Body of pancreas (tissue), 4 donors: Measurements from ENCODE around the gene ARMH2. TPM values are rescaled to one million over a fixed set of nuclear protein-coding genes. Genes with fewer than 3 reads are reported as not detected.
"Not testable (repeated sequence)": the region's sequence is repeated elsewhere in the genome, so short reads cannot be mapped to it uniquely, and the experiment has no call there.

Source experiments
- ATAC-seq: fragments of 150-250 bp; one replicate; pipeline ENCODE4 v1.9.1; 2016
- DNase-seq, 4 donors: peaks; one replicate each; pipeline ENCODE4 v3.0.0-alpha.2; 2019
- H3K27ac ChIP-seq, 4 donors: fragments of 200-600 bp; sonication (generic); 1 replicate in 3 of 4; 2 replicates in 1 of 4; pipeline versions ENCODE4 v1.5.1 to v1.6.1; 2016 to 2019; ENCODE audit warnings: mild to moderate bottlenecking in 1 of 4, mixed read lengths in 1 of 4, moderate library complexity in 1 of 4
- H3K27me3 ChIP-seq, 2 donors: fragments of 200-600 bp; sonication (generic); one replicate each; pipeline ENCODE4 v1.6.0; 2016; ENCODE audit warnings: mild to moderate bottlenecking in 1 of 2
- H3K36me3 ChIP-seq, 2 donors: fragments of 200-600 bp; sonication (generic); replicated peaks in 1 of 2; 2 replicates each; pipeline ENCODE4 v1.5.1; 2016; ENCODE audit warnings: low read depth in 2 of 2; ENCODE audit not compliant: insufficient read depth in 1 of 2
- H3K4me1 ChIP-seq: fragments of 200-600 bp; sonication (generic); one replicate; pipeline ENCODE4 v1.6.0; 2016
- H3K4me3 ChIP-seq, 2 donors: fragments of 200-600 bp; sonication (generic); 1 replicate in 1 of 2; 2 replicates in 1 of 2; pipeline ENCODE4 v1.5.1; 2016 to 2019
- H3K9me3 ChIP-seq, 3 donors: fragments of 200-600 bp; sonication (generic); 1 replicate in 2 of 3; 2 replicates in 1 of 3; pipeline ENCODE4 v1.5.1; 2016
- CTCF ChIP-seq, 7 experiments: fragments of 450-650 bp in 4 of 7; fragments of 200-600 bp in 3 of 7; sonication (generic) in 3 of 7; IDR thresholded peaks; one replicate each; pipeline ENCODE4 v1.5.1; 2016 to 2019; ENCODE audit warnings: antibody characterized with exemption in 7 of 7
- POLR2A ChIP-seq, 3 donors: fragments of 450-650 bp; IDR thresholded peaks; one replicate each; pipeline ENCODE4 v1.6.1; 2016; ENCODE audit warnings: antibody characterized with exemption in 3 of 3, mild to moderate bottlenecking in 2 of 3
- WGBS, 2 donors: methylation state at CpG; one replicate each; pipeline ENCODE4 v1.1.5; 2017; 5-methylcytosine and 5-hydroxymethylcytosine counted together
- intact Hi-C: fragments of 100-400 bp; cut with DNase I; formaldehyde crosslinking; loops from one replicate; pipeline ENCODE4 v1.15.1; 2023
- total RNA-seq, 2 donors: library from RNA; depleted of rRNA; stranded (reverse); fragments of >200 nt; gene quantifications; one replicate each; pipeline ENCODE4 v1.1.0, GENCODE V29; 2016

ARMH2 gene
- total RNA-seq, 2 donors from 2014 or later, result not detected

GRCh38 chr6:24759718-24760117 is 39.0 kb downstream of the ARMH2 start:
- H3K27me3 ChIP-seq, result no peaks in the 10 kb centered on the region
- H3K4me1 ChIP-seq, result peaks cover 17% of the 10 kb centered on the region
- H3K9me3 ChIP-seq, result no peaks in the 10 kb centered on the region
- H3K36me3 ChIP-seq, result no peaks in the 10 kb centered on the region
- TF ChIP-seq POLR2A (IDR thresholded peaks at IDR 0.05) (no peak), CTCF (IDR thresholded peaks at IDR 0.05) (no peak)
- 90 to 91% methylated on average over 3 of the region's 3 CpGs for WGBS, 2 donors
- ATAC-seq (no peak), DNase-seq (no peak)
- intact Hi-C loops, result loop anchor here (10.0 kb wide), 1 partner anchor 45 kb away; the partner anchor contains the start of gene C6orf62
- H3K4me3 ChIP-seq, result no peak overlapping the region
- no peak overlapping the region for H3K27ac ChIP-seq

DNA sequence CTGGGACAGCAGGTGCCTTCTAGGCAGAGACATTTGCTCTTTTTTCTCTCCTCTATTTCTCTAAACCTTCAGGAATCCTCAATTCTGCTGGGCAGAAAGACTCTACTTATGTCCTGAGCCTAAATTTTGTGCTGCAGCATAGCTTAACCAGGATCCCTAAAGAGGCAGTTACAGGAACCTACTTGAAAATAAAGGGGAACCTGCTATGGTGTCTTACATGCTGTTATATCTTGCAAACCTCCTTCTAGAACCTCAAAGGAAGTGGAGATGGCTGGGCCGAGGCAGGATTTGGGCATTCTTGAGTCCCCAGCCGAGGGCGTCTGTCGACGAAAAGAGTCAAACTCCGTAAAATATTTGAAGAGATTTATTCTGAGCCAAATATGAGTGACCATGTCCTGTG is 41.1 kb downstream of the ARMH2 start:
- 81 to 97% methylated on average over 6 of the region's 6 CpGs for WGBS, 2 donors
- intact Hi-C loops, result no loop called here
- no peaks in the 10 kb centered on the region for H3K9me3 ChIP-seq
- TF ChIP-seq POLR2A (IDR thresholded peaks at IDR 0.05) (no peak), CTCF (IDR thresholded peaks at IDR 0.05) (no peak)
- no peaks in the 10 kb centered on the region for H3K36me3 ChIP-seq
- DNase-seq, result no peak
- no peak for ATAC-seq
- no peaks in the 10 kb centered on the region for H3K27me3 ChIP-seq
- H3K27ac ChIP-seq, result no peak overlapping the region
- peaks cover 11% of the 10 kb centered on the region for H3K4me1 ChIP-seq
- no peak overlapping the region for H3K4me3 ChIP-seq

DNA sequence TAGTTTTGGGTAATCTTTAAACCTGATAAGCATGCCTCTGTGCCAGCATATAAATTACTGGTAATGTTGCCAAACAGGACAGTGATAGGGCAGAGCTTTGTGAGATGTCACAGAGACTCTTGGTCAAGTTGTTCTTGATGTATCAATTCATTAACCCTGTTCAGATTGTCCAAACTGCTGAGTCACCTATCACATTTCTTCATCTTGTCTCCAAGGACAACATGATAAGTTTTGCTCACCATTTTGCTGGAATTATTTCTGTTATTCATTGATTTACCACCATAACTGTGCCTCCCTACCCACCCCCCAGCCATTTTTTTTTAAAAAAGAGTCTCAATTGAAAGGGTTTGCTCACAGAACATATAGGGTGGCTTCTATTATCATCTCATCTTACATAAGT is 43.4 kb downstream of the ARMH2 start:
- intact Hi-C loops, result no loop called here
- no peak for ATAC-seq
- no peaks in the 10 kb centered on the region for H3K27me3 ChIP-seq

DNA sequence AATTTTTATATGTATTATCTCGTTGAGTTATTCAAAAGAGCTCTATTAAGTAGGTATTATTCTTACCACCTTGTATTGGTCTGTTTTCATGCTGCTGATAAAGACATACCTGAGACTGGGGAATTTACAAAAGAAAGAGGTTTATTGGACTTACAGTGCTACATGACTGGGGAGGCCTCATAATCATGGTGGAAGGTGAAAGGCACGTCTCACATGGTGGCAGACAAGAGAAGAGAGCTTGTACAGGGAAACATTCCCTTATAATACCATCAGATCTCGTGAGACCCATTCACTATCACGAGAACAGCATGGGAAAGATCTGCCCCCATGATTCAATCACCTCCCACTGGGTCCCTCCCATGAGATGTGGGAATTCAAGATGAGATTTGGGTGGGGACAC is 44.3 kb downstream of the ARMH2 start:
- ATAC-seq, DNase-seq, H3K36me3 ChIP-seq, H3K4me3 ChIP-seq, intact Hi-C loops, H3K27ac ChIP-seq, H3K9me3 ChIP-seq, H3K27me3 ChIP-seq: not testable (repeated sequence)
- peaks cover 13% of the 10 kb centered on the region for H3K4me1 ChIP-seq
- WGBS, 2 donors, result 90 to 92% methylated on average over 4 of the region's 4 CpGs

More for the DNA sequence above, 43.4 kb downstream of the ARMH2 start:
- peaks cover 13% of the 10 kb centered on the region for H3K4me1 ChIP-seq
- TF ChIP-seq CTCF (IDR thresholded peaks at IDR 0.05) (no peak), POLR2A (IDR thresholded peaks at IDR 0.05) (no peak)
- no peak overlapping the region for H3K4me3 ChIP-seq
- H3K36me3 ChIP-seq, result no peaks in the 10 kb centered on the region
- no peak for DNase-seq
- no peaks in the 10 kb centered on the region for H3K9me3 ChIP-seq
- no peak overlapping the region for H3K27ac ChIP-seq

DNA sequence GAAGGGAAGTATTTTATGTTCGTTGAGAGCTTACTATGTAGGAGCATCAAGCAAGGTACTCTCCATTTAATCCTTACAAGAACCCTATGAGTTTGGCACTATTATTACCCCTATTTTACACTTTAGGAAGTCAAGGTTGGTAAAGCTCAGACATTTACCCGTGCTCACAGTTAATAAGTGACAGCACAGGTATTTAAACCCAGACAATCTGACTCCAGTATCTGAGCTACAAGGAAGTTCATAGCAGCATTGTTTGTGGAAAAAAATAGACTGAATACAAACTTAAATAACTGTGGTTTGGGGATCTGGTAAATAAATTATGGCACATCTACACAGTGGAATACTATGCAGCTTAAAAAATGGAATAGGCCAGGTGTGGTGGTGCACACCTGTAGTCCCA is 45.2 kb downstream of the ARMH2 start:
- Histone ChIP-seq H3K4me3 (no peak overlapping the region), H3K36me3 (no peaks in the 10 kb centered on the region), H3K27ac (peak overlapping the region in 1 of 4 donors; percentile 58), H3K4me1 (peaks cover 13% of the 10 kb centered on the region), H3K9me3 (no peaks in the 10 kb centered on the region), H3K27me3 (no peaks in the 10 kb centered on the region)
- 31 to 52% methylated on average over 2 of the region's 2 CpGs for WGBS, 2 donors
- intact Hi-C loops, result no loop called here
- ATAC-seq (no peak), DNase-seq (no peak)
- no peak for TF ChIP-seq POLR2A (IDR thresholded peaks at IDR 0.05)

- 79 to 100% methylated on average over 1 of the region's 1 CpG for WGBS, 2 donors
- no peak for ATAC-seq
- Histone ChIP-seq H3K4me3 (no peak overlapping the region), H3K4me1 (peaks cover 13% of the 10 kb centered on the region), H3K36me3 (no peaks in the 10 kb centered on the region), H3K9me3 (no peaks in the 10 kb centered on the region), H3K27me3 (no peaks in the 10 kb centered on the region), H3K27ac (peak overlapping the region in 3 of 4 donors; percentile 34 to 58 (median 36))
- DNase-seq, result no peak
- intact Hi-C loops, result no loop called here
- TF ChIP-seq POLR2A (IDR thresholded peaks at IDR 0.05), result no peak
- no peak for TF ChIP-seq CTCF (IDR thresholded peaks at IDR 0.05)
Observed at GRCh38 chr6:24752917-24753492, 45.7 kb downstream of the ARMH2 start.
